Skin of body (tissue), 2 donors: ENCODE results near the gene COL4A2. TPM values are rescaled to one million over a fixed set of nuclear protein-coding genes. Genes with fewer than 3 reads are reported as not detected.
A peak's percentile ranks its signal among the peaks of the same experiment; 100 is the strongest.

Experiments
- DNase-seq: peaks from one replicate; lab custom pipeline; 2025; lab: John Stamatoyannopoulos, UW
- total RNA-seq: library from RNA; depleted of rRNA; stranded (reverse); fragments of >200 nt; gene quantifications from one replicate; pipeline ENCODE4 v1.2.3, GENCODE V29; 2014

The COL4A2 gene
- total RNA-seq, 1 donor from 2014 or later: 479 TPM

DNA sequence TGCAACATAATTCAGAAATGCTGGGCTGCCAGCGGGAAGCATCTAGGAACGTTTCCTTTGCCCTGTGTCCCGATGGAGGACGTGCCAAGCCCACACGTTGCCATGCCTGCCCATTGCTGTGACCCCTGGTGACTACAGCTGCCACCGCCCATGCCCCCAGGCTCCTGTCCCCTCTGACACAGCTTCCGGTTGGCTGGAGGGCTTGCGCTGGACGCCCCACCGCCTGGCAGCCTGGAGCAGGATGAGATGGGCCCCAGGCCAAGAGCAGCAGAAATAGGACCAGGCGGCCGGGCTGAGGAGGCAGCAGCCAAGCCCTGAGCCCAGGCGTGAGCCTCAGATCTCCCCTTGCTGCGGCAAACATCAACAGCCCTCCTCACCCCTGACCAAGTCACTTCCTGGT, 125.9 kb downstream of the COL4A2 start:
- DNase-seq: no peak

DNA sequence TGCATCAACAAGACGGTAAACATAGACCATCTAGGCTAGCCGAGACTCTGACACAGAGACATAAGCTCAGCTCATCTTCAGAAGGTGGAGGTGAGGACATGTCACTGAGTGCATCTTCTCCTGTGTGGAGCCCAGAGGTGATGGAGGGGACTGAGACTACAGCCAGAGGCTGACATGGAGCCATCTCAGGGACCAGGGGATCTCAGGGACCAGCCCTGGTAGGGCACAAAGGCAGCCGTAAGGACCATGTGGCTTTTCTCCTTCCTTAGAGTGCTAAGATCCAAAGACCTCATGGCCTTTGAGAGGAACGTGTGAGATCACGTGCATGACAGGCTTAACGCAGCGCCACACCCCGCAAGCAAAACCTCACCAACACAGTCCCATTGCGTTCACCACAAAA, 127.5 kb downstream of the COL4A2 start:
- no peak for DNase-seq

DNA sequence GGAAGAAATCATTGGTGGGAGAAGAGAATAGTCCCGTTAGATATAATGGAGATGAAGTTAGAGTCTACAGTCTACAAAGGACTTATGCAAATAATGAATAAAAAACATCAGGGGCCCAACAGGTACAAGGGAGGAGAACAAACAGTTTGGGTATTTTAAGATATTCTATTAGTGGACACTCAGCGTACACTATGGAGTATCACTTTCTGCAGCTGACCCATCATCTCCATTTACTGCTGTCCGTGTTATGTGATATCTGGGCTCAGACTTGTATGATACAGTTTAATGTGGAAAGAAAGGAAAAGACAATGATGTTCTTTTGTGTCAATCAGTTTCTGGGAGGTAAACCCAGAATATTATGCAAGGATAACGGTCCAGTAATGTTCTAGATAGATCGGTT, 128.2 kb downstream of the COL4A2 start:
- no peak for DNase-seq

DNA sequence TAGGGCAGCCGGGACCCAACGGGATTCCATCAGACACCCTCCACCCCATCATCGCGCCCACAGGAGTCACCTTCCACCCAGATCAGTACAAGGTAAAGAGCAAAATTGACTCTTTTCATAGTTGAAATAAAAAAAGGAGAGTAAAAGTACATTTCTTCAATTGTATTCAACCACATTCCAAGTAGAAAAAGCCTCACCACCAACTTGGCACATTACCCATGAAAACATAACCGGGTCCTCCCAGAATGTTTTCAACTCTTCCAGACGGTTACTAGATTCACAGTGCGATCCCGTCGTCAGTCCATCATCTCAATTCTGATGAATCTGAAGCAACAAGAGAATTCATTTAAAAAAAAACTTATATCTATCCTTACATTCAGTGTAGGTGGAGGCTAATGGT, 129.2 kb downstream of the COL4A2 start:
- DNase-seq: no peak

DNA sequence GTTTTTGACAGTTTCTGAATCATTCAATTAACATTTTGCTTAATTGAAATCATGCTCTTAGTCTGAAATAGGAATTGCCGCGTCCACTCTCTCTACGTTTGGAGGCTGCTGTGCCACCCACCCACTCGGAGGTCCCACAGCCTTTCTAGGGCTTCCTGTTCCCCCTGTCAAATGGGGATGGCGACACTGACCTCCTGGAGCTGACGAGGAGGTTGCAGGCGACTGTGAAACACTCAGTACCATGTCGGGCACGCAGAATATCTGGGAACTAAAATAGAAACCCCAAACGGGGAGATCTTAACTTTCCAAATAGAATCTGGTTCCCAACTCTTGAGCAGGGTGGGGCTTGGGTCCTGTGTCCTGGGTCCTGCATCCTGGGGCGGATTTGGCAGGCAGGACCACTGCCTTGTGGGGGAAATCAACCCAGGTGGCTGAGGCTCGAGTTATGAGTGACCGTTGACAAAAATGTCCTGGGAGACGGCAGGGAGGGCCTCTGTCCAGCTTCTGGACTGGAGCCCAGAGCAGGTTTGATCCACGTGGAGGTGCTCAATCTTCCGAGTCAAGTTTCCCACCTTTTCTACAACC, 129.8 kb downstream of the COL4A2 start:
- no peak for DNase-seq

DNA sequence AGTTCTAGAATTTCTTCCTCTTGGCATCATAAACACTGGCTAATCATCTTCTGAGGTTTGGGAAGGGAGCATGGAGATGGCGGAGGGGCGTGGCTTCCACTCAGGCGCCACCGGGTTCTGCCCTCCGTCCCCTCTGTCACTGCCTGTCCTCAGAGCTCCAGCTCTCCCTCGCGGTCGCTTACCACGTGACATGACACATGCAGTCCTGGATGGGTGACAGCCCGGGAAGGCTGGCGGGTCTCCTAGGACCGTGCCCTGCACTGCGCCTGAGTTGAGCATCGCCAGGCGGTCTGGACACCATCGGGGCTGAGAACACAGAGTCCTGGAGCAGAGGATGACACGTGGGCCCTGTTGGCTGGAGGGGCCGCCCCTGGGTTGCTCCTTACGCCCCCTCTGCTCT, 131.1 kb downstream of the COL4A2 start:
- DNase-seq: no peak

DNA sequence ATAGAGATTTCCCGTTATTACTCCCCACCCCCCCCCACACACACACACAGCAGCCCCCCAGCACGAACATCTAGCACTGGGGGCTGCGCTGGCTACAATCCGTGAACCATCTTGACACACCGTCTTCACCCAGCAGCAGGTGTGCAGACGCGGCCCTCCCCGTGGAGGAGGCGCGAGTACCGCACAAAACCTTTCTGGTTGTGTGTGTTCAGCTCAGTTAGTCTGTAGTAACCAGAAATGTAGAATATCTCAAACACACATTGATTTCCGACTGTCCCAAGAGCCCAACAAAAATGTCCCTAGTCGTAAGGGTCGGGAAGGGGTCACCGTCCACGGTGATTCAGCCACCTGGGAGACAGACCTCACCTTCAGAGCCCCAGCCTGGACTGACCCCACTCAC, 131.7 kb downstream of the COL4A2 start:
- no peak for DNase-seq

DNA sequence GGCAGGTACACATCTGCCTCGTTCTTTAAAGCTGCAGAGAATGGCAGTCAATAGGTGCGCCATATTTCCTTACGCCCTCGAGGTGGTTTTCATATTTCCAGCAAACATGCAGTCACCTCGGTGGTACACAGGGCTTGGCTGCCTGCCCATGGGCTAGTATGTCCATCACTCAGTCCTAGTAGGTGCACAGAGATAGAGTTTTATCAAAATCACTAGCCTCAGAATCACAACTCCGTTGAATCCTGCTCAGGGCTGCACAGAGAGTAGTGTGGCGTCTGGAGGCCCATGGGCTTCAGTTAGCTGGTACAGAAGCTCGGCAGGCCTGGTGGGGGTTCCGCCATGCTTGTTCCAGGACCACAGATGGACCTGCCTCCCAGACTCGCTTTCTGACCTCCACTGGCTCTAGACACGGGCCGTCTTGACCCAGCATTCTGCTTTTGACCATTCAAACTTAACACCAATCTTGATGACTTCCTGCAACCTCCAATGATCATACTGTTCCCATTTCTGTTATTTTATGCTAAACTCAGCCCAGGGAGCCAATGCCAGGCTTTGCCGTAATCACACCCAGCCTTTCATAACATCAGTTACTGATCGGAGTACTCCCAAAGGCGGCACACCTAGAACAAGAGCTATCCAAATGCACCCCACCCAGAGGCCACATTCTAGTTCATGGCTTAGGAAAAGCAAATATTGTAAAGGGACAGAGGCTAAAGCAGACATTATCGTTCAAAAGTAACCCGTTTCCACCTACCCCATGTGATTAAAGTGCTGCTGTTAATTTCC, 134.1 kb downstream of the COL4A2 start:
- no peak for DNase-seq

DNA sequence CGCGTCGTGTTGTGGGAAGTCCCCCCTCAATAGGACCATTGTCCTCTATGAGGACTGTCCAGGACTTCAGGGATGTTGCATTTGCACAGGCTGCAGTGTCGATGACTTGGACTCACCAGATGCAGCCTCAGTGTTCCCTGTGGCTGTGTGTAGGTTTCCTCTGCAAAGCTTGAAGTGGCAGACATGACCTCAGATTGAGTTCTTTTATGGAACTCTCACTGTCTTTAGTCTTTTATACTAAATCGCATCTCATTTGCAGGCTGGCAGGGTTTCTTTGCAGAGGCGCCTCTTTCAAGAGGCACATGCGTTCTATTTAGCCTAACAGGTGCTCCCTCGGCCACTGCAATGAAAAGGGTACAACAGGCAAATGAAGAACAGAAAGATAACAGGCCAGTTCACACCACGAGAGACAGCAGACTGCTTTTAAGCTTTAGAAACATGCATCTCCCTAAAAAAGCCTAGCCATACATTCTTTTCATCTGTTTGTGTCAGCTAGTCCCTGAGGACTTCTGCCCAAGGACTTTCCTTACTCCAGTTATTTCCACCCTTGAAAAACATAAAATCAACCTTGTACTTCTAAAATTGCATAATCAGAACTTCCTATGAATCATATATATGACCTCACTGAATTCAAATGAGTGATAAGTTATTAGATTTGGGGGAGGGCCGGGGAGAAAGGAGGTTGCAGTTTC, 136.0 kb downstream of the COL4A2 start:
- DNase-seq: no peak

DNA sequence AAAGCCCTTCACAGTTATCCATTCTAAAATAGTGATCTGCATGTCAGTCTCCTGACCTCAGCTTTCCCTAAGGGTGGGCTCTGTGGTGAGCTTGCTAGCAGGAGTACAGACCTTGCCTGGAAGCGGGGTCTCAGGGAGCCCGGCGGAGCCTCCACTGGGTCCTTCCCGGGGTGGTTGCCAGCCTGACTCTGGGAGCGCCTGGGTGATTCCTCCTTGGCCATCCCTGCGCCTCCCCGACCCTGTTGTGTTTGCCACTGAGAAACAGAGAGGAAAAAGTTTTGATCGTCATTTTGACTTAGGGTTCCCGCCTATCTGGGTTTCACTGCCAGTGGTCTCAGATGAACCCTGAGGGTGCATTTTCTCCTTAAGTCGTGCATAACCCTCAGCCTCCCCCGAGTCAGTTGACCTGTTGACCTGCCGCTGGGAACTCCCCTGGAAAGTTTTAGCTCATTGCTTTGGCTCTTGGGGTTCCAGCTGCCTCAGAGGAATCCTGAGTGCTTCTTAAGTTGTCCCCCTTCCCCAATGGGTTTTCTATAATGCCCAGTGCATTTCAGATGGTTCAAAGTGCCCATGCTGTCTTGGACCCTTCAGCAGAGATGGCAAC, 136.6 kb downstream of the COL4A2 start:
- no peak for DNase-seq

DNA sequence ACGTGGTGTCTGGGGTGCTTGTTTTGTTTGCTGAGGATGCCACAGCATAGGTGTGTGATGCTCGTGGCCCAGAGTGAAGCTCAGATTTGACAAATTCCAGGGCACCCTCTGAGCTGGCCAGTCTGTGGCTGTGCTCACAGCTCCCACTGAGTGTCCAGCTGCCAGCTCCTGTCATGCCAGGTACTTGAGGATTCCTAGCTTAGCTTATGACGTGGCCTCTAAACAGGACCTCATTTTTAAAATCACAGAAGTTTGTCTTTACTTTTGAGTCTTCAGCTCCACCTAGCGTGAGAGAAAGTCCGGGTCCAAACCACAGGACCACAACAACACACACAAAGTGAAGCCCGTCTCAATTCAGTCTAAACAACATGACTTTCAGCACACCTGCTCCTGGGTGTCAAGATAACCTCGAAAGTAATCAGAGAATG, 137.2 kb downstream of the COL4A2 start:
- DNase-seq: no peak

DNA sequence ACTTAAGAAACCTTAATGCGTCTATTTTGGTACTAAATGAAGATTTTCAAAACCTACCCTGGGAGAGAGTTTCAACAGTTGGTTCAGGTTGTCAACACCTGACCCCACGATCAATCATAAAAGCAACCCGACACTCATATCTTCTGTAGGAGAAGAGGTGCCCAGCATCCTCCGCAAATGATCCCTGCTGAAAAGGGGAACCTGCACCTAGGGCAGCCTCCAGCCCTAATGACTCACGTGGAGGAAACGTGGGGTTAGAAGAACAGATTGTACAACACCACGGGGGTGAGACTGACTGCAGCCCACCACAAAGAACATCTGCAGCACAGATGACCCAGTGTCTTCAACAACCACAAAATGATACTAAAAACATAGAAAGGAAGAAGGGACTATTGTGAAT, 138.1 kb downstream of the COL4A2 start:
- DNase-seq: no peak

DNA sequence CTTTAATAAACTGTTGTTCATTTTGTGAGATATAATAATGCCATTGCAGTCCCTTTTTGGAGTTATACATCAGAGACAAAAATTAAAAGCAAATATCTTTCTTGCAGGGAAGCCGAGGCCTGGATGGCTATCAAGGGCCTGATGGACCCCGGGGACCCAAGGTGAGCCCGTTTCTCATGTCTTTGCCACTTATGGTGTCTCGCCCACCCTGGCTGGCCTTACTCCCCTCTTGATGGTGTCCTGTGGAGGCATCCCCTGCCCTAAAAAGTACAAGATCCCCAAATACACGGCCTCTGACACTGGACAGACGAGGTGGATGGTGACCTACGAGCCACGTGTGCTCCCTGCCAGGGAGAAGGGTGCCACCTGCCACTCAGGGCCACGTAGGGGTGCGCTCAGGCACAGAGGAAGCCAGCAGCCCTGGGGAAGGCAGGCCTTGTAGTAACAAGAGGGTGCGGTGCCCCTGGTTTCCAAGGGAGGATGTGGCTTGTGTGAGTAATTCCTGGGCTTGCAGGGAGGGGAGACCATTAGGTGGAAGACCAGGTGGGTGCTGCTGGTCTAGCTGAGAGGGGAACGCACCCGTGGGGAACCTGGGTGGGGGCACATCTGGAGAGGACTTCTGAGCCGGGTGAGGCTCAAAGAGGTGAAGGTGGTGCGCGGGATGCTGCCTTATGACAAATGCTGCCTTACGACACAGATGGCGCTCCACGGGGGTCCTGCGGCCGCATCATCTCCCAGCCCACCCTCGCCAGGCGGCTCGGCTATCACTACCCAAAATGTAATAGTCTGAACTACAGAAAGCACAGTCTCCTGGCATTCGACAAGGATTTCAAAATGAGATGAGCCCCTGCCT, 138.9 kb downstream of the COL4A2 start:
- DNase-seq: no peak

DNA sequence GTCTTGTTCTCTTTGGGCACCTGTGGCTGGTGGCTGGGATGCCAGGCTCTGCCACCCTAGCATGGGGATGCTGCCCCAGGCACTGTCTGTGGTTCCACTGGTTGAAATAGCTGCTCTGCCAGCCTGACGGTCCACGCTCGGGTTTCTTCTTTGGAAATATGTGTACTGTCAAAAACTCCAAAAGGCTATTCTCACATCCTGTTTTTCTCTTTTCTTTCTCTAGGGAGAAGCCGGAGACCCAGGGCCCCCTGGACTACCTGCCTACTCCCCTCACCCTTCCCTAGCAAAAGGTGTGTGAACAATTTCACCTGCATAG, 139.4 kb downstream of the COL4A2 start:
- DNase-seq: no peak

DNA sequence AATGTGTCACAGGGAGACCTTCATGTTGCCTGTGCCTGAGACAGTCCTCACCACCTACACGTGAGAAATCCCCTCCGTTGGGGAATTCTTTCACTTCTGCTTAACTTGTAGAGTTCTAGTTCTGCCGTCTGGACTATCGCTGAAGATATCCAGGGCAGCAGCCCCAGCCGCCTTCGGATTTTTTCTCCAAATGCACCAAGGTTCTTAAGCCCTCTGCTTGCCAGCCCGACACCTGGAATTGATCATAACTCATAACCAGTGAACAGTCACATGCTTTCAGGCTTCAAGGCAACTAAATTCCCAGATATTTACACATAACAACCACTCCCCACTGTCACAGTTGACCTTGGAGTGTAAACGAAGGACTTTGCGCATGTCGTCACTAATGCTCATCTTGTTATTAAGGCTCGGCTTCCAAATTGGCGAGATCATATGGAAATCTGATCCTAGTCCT, 140.0 kb downstream of the COL4A2 start:
- peak; percentile 58 for DNase-seq

DNA sequence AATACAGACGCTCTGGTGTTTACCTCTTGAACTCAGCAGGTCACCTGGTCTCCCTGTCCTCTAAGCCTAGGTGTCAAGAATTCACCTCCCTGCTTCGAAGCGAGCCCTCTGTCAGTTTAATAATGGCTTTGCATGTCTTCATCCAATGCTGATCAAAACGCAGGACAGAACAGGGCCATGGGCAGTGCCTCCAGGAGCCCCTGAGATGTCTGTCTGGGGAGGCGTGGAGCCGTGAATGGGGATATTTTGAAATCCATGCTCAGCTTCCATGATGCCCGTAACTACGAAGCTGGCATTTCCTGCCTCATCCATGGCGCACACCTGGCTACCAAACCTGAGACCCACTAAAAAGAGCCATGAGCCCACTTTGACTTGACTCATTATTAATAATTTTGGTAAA, 140.7 kb downstream of the COL4A2 start:
- no peak for DNase-seq

DNA sequence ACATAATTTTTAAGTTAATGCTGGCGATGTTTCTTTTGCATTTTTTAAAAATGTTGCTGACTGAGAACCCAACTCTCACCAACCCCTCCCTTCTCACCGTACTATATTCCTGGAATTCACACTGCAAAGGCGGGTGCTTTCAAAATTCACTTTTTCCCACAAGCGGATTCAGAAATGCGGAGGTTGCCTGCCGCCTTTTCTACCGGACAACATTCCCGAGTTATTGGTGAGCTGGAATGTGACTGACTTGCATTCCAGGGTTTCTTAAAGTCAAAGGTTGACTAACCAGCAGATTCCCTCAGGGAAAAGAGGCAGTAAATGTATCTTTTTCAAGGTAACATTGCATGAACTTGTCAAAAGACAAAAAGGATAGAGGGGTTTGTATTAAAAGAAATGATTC, 141.1 kb downstream of the COL4A2 start:
- no peak for DNase-seq

DNA sequence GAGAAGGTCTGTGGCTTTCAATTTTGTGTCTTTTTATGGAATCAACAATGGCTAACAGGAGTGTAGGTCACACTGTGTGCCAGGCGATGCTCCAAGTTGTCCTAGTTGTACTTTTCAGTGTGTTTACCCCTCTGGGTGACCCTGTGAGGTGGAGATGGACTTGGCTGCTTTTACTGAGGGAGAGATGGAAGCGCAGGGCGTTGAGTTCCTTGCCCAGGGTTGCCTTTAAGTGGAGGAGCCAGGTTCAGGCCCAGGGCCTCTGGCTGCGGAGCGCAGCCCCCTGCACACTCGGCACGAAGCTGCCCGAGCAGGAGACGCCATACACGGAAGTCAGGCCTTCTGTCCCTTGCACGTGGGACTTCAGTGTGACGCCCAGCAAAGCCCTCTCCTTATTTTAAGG, 141.6 kb downstream of the COL4A2 start:
- DNase-seq: no peak

DNA sequence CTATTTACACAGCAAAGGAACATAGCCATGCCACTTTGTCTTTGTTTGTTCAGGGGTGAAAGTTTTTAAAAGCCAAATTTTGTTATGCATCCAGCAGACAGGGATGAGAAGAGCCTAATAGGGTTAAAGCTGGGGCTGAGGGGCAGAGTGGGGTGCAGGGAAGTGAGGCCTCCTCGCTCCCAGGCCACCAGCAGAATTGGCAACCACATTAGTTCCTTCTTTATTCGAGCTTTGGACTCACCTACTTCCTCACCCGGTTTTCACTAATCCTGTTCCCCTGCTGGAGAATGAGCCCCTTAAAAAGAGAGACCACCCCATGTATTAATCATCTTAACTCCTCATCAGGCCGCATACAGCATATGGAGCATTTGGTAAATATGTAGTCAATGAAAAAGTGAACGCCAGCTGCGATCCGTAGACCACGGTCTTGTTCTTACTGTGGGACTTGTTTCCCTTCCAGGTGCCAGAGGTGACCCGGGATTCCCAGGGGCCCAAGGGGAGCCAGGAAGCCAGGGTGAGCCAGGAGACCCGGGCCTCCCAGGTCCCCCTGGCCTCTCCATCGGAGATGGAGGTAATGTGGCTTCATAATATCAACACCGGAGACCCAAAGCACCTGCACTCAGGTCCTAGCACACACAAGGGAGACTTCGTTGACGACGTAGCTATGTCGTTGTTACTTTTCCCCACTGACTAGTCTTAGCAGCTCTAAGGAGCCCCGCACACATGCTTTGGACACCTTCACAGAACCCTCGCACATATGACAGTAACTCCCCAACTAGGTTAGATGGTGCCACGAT, 142.3 kb downstream of the COL4A2 start:
- no peak for DNase-seq

DNA sequence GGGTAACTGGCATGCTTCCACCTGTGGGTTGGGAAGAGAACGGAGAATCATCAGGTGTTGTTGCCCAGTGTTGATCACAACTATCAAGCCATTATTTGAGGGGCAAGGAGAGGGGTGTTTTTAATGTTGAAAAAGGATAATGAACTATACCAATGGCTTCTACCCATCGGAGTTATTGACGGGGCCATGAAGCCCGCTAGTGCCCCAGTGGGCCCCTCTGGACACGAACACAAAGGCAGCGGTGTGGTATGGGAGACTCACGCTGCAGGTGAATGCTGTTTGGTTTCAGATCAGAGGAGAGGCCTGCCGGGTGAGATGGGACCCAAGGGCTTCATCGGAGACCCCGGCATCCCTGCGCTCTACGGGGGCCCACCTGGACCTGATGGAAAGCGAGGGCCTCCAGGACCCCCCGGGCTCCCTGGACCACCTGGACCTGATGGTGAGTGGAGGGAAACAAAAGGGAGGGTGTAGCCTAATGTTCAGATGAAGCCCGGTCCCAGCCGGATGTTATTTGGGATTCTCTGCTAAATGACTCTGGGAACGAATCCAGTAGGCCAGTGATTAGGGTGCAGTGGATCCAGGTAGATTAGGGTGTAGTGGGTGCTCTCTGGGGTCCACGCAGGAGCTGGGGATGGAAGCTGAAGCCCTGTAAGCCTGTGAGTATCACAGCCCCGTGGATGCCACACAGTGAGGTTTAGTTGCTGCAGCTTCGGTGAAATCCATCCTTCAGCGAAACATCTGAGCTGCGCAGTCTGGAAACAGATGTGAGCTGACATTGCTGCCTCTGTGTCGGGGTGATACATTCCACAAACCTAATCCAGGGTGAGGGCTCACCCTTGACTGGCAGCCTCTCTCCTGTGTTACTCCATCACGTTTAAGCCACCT, 143.2 kb downstream of the COL4A2 start:
- no peak for DNase-seq
